ENCODE data around the gene SGMS1.
"Not testable (repeated sequence)": the region's sequence is repeated elsewhere in the genome, so short reads cannot be mapped to it uniquely, and the experiment has no call there.

Gene SGMS1

DNA sequence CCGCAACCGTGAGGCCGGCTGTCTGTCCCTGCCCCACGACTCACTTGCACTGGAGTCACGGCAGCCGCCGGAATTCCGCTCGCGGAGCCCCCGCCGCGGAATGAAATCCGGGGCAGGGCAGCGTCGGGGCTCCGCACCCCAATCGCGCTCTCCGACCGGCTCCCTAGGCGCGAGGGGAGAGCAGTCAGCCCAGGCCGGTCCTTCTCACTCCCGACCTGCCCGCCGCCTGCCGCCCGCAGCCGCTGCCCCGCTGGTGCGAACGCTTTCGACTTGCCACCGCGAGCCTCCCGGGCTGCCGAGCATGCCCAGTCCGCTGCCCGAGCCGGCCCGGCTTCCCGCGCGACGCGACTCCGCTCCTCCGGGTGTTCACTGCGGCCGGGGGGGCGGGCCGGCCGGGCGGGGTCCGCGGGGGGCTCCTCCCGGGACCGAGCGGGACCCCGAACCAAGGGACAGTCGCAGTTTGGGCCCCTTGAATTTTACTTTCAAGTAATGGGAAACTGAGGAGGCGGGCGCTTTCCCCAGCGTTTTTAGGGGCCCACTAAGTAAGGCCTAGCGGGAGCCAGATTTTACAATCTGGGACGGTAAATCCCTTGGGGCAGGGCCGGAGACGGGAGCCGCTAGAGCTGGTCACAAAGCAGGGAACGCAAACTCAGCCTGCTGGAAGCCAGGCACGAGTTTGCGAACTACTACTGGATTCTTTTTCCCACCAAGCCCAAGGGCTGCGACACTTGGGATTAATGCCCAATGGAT is at the start of gene SGMS1:
Gene SGMS1 (minus strand): TSS at position 294 of the 750 bp plus-strand sequence. CDS start 279,842 bp downstream, outside the sequence.
- peak; percentile 58 for DNase-seq

DNA sequence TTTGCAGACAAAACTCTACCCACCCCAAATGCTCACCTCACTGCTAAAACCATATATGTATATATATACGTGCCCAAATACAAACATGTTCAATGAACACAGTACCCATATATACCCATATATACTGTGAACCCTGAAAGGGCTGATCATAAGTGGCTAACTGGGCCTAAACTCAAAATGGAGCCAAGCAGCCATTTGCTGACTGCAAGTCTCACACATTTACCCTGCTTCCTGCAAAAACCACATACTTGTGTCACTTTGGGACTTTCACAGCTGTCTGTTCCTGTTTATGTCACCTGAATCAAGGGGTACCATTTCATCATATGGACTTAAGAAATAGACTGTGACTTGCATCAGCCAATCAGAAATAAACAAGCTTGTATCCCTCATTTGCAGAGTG is 48.4 kb upstream of the SGMS1 start:
- DNase-seq: not testable (repeated sequence)

DNA sequence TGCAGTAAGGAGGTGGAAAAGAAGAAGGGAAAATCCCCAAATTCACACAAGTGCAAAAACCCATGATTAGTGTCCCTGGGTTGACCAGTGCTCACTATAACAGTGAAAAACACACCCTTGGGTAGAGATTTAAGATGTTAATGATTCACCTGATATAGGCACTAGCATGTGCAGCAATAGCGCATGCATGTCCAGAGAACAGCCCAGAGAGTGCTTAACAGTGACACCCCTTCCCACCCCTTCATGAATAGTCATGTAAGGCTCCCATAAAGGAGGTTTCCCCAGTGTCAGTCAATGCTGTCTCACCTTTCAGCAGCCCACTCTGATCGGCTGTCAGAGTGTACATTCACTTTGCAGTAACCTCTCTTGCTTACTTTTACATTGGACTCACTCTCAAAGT is 47.9 kb upstream of the SGMS1 start:
- DNase-seq: not testable (repeated sequence)

DNA sequence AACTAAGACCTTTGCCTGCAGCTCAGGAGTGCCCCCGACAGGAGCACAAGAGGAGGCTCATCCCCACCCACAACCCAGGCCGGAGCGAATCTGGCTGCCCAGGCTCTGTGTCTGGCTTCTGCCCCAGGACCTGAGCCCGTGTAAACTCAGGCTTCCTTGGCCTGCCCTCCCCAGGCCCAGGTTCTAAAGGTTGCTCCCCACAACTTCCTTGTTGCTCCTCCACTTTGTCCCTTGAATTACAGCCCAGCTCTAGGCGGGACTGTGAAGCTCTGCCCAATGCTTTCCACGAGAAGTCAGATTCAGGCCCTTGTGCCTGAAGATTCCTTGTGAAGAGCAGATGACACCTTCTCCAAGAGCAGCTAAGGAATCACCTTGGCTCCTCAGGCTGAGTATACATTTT is 46.2 kb upstream of the SGMS1 start:
- not testable (repeated sequence) for DNase-seq

DNA sequence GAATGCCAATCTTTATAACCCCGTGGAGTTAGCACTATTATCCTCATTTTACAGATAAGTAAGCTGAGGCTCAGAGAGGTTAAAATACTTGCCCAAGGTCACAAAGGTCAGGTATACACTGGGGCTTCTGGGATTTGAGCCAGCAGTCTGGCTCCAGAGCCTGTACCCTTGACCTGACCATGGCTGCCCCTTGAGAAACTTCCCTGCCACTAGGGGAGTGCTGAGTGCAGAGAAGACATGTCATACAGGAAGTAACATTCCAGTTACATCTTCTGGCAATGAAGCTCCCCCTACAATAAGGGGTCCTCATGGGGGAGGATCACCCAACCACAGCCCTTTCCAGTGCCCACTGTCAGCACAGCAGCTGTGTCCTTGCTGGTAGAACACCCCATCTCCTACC is 43.6 kb upstream of the SGMS1 start:
- not testable (repeated sequence) for DNase-seq

DNA sequence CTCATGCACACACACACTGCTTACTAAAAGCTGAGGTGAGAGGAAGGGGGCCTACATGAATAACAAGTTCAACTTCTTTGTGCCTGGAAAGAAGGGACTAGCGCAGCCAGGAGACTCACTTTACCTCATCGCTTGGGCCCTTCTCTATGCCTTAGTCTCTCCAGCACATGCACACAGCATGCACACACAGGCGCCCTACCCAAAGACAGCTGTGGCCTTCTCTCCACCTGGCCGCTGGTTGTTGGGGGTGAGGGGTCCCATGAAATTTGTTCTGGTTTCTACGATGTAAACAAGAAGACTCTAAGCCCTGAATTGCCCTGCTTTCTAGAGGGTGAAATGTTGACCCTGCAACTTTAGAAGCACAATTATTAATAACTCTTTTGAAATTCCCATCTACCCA is 38.7 kb upstream of the SGMS1 start:
- not testable (repeated sequence) for DNase-seq

DNA sequence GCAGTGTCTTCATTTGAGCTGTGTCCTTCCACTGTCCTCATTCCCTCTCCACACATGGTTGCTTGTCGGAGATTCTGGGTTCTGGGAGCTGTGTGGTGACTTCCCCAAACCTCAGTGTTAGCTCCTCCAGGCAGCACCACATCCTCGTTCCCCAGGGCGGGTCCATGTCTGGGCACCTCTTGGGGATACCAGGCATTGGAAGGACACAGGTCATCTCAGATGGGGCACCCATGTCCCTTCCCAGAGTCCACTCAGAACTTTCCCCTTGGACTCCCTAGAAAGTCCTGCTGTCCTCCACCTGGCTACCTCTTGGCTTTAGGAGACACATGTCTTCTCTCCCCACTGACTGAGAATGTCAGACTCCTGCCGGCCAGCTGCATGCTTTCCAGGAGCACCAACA is 37.8 kb upstream of the SGMS1 start:
- not testable (repeated sequence) for DNase-seq

DNA sequence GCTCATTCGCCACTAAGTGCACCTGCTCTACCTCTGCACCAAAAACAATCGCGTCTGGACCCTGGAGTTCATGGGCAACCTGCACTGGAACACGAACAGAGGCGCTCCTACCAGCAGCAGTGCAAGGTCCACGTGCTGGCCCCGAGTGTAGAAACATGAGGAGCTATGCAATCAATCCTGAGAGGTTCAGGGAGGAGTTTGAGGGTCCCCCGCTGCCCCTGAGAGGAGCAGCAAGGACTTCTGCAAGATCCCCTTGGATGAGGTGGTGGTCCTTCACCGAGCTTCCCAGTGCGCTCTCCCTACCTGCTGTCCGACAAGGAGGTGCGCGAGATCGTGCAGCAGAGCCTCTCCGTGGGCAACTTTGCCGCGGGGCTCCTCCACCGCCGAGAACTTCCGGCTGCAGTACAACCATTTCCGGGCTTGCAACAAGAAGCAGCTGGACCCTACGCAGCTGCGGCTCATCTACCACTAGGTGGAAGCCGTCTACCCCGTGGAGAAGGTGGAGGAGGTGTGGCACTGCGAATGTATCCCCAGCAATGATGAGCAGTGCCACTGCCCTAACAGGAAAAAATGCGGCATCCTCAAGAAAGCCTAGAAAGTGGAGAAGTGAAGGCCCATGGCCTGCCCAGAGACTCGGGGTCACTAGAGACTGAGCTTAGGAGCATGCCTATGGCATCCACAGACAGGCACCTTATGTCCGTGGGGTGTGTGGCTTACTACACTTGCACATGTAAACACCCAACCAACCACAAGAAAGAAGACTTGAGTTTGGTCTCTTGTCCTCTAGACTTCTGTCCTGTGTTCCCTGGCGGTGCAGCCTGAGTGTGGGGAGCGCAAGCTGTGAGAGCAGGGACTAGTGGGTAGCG is 36.3 kb upstream of the SGMS1 start:
- peak; percentile 48 for DNase-seq

DNA sequence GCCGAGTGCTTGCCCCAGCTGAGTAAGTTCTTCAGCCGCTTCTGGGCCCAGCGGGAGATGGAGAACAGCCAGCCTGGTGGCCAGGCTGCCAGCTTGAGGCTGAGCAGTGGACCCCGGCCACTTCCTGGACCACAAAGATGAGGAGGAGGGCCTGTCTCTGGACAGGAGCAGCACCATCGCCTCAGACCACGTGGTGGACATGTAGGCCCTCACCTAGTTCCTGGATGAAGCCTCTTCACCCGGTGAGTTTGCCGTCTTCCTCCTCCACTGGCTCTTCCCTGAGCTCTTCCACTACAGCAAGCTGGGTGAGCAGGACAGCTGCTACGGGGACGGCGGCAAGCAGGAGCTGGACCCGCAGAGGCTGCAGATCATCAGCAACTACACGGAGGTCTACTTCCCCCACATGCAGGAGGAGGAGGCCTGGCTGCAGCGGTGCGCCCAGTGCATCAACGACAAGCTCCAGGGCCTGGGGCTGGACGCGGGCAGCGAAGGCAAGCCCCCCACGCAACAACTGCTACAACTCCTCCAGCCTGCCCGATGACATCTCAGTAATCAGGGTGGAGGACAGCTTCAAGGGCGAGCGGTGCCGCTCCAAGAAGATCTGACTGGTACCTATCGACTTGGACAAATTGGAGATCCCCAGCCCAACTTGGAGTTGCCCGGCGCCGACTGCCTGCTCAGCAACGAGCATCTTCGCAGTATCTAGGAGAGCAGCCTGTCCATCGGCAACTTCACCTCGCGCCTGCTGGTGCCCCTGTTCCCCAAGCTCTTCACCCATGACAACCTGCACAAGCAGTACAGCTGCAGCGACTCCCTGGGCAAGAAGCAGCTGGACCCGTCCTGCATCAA is 35.5 kb upstream of the SGMS1 start:
- not testable (repeated sequence) for DNase-seq

DNA sequence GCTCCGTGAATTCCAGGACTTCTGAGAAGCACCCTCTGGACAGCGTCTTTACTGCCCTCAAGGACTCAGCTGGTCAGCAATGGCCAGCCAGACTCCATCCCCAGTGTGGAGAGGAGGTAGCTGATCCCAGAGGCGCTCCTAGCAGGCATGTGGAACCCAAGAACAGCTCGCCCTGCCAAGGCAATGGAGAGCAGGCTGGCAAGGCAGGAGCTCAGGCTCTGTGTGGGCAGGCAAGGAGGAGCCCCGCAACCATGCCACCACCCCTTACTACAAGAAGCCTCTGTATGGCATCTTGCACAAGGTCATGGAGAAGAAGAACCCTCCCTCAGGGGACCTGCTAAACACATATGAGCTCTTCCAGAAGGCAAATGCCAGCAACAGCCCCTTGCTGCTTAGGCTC is 34.4 kb upstream of the SGMS1 start:
- no peak for DNase-seq

DNA sequence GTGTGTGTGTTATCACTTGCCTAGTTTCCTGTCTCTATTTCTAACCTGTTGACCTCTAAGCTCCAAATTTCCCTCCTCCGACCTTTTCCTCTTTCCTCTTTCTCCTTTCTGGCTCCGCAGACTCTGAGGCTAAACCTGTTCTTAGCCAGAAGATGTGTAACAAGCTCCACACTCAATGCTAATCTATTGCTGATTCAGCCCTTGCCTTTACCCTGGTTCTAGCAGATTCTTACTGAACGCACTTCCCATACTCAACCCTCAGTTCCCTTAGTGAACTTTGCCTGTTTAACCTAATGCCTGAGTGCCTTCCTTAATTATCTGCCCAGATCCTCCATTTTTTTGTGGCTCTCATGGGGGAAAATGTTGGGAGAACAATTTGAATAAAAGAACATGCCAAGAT is 30.0 kb upstream of the SGMS1 start:
- DNase-seq: no peak

DNA sequence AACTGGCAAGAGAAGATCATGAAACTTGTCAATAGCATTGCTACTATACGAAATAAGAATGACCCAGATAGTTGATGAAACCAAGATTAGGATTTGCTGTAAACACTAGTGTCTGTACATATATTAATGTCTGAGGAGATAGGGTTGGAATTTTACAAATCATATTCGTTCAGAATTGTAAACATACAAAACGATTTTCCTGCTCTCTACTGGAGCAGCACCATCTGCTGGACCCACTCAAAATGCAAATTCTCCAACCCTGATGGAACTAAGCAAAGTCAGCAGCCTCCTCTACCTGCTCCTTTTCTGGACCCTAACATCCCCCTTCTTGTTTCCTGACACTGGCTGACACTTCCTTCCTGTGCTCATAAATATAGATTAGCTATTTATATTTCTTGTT is 29.4 kb upstream of the SGMS1 start:
- DNase-seq: no peak

DNA sequence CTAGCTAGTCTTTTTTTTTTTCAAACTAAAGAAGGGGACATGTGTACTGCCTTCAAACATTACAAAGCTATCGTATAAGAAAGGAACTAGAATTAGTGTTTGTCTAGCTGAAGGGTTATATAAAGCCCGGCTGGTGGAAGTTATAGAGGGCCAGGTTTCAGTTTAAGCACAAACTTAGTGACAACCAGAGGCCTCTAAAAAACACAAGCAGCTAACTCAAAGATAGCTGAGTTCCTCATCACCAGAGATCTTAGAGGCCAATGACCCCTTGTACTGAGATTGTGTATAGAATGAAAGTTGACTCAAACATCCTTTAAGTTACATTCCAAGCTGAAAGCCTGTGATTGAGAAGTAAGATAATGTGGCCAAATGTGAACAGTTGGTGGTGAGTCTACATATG is 28.1 kb upstream of the SGMS1 start:
- DNase-seq: no peak

DNA sequence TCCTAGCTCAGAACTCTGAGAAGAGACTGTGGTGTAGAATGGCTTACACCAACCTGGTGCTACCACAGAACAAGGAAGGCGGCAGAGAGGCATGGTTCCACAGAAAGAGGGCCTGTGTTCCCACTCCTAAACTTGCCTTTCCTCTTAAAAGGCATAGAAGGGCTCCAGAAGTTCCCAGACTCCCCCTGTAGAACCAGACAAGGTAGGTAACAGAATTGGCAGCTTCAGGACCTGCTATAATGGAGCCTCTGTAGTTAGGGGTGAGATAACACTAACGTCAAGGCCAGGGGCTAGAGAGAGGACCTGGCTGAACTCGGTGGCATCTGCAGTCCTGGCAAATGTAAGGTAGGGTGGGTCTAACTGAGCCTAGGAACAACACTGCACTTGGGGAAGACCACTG is 26.7 kb upstream of the SGMS1 start:
- no peak for DNase-seq

DNA sequence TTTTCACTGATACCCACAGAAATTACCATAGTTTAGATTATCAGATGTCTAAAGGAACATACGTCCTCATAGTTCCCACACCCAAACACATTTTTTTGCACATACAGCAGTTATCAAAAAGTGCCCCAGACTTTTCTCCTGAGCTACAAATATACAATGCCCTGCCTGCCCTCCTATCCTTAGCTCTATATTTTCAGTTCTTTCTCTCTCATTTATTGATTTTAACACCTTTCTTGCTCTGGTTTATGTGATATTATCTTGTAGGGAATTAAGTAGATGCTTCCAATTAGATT is 25.1 kb upstream of the SGMS1 start:
- DNase-seq: no peak

DNA sequence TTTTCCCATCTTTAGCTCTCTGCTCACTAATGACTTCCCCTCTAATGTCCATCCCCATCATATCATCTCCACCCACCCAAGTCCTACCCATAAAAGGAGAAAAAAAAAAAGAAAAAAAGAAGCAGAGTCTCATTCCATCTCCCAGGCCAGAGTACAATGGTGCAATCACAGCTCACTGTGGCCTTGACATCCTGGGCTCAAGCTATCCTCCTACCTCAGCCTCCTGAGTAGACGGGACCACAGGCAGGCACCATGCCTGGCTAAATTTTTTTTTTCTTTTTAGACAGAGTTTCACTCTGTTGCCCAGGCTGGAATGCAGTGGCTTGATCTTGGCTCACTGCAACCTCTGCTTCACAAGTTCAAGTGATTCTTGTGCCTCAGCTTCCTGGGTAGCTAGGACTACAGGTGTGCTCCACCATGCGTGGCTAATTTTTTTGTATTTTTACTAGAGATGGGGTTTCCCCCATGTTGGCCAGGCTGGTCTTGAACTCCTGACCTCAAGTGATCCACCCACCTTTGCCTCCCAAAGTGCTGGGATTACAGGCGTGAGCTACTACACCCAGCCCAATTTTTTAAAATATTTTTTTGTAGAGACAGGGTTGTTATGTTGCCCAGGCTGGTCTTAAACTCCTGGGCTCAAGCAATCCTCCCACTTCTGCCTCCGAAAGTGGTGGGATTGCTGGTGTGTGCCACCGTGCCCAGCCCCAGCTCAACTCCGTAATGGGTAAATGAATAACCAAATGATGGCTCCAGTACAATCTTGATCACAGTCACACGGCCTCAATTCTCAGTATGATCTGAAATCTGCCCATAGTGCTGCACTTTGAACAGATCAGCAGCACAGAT is 24.6 kb upstream of the SGMS1 start:
- DNase-seq: no peak

DNA sequence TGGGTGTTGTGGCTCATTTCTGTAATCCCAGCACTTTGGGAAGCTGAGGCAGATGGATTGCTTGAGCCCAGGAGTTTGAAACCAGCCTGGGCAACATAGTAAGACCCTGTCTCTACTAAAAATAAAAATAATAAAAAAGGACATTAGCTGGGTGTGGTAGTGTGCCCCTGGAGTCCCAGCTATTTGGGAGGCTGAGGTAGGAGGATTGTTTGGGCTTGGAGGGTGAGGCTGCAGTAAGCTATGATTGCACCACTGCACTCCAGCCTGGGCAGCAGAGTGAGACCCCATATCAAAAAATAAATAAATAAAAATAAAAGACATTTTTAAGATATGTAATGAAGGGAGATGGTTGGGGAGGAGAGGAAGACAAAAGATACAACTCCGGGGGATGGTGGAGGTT is 23.6 kb upstream of the SGMS1 start:
- not testable (repeated sequence) for DNase-seq

DNA sequence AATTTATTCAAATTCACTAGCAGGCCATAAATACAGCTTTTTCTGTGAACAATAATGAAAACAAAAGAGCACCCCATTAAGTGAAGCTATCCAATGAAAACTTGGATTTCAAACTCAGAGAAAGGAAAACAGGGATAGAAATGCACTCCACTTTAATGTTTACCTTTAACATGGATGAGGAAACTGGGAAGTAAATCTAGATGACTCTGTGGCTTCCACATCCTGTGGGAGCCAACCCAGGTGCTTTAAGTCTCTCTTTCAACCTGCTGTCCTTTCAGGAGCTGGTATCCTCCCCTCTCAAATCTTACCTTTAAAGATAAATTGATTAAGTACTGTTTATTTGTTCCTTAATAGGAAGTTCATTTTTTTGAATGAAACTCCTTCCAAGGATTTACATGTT is 21.5 kb upstream of the SGMS1 start:
- DNase-seq: no peak

DNA sequence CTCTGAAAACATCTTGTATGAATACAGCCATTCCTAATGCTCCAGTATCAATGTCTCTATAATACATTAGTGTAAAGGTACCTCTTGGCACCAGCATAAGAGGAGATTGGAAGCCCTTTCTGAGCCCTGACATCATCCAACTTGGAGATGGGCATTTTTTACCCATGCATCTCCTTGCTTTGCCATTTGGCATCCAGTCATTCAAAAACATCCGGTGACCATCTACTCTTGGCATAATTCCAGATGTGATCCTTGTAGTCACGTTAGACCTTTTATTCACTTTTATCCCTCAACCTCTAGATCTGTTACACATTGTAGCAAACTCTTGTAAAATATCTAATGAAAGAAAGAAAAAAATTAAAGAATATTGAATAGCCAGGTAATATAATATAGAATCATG is 17.9 kb upstream of the SGMS1 start:
- no peak for DNase-seq

DNA sequence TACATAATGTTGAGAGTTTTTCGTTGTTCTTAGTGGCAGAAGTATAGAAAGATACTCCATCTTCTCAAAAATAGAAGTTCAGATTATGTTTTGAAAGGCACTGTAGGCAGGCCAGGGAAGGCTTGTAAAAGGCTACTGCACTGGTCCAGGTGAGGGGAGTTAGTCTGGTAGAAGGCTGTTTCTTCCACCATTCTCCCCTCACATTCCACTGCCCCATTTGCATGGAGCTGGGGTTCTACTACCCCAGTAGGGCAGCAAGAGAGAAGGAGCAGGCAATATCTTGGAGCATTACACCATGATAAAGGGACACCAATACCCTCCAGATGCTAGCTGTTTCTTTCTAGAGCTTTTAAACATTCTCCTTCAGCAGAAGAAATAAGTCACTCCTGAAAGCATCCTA is 16.5 kb upstream of the SGMS1 start:
- DNase-seq: no peak

DNA sequence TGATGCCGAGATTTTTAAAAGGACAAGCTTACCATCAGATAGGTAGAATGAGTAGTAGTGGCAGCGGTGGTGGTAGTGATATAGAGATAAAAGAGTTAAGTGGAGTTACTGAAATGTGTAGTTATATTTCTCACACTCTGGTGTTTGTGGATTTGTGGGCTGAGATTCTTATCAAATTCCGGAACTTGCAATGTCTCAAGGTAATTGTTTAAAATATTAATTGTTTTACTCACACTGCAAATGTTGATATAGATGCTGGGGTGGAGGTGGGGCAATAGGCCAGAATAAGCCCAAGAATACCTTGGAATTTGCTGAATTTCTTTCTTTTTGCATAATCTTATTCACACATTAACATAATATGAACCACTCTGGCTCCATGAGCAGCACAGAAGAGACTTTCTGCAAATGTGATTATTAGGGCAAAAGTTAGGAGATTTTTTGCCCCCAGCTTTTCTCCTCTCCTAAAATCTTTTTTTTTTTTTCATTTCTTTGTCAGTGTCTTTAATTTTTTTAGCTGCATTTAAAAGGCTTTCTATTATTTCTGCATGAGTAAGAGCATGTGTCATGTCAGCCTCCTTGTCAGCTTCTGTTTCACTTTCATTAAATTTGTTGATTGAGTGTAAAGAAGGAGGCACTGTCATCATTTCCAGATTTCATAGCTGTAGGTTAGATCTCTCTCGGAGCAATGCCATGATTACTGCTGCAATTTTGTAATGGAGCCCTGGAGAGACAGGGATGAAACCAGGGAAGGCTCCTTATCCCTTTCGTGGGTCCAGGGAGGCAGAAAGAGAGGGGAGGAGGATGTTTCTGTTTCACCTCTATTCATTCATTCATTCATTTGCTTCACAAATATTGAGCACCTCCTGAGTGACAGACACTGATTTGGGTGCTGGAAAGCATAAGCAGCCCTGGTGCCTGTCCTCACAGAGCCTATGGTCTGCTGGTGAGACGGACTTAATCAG is 13.1 kb upstream of the SGMS1 start:
- no peak for DNase-seq
